Karpas-422 (cell line): ENCODE measurements around the gene F8. TPM values are rescaled to one million over a fixed set of nuclear protein-coding genes. Genes with fewer than 3 reads are reported as not detected.
"Not testable (repeated sequence)": the region's sequence is repeated elsewhere in the genome, so short reads cannot be mapped to it uniquely, and the experiment has no call there.

Experiments used
- DNase-seq: peaks from one replicate; pipeline ENCODE4 v3.0.0-alpha.2; 2015
- H2AFZ ChIP-seq: fragments of 200-600 bp; sonication (generic); 2 replicates; pipeline ENCODE4 v1.6.1; 2014; ENCODE audit warnings: antibody characterized with exemption, low read length, mixed read lengths
- H3K27ac ChIP-seq: fragments of 200-600 bp; sonication (generic); 2 replicates; pipeline ENCODE4 v1.5.1; 2014; ENCODE audit warnings: mild to moderate bottlenecking, low read length, moderate library complexity
- H3K27me3 ChIP-seq: fragments of 200-600 bp; sonication (generic); 2 replicates; pipeline ENCODE4 v1.6.1; 2014; ENCODE audit warnings: low read length, mixed read lengths
- H3K36me3 ChIP-seq: fragments of 200-600 bp; sonication (generic); 2 replicates; pipeline ENCODE4 v1.6.1; 2014; ENCODE audit warnings: low read length, mixed read lengths; ENCODE audit not compliant: insufficient read depth
- H3K4me1 ChIP-seq: fragments of 200-600 bp; sonication (generic); 2 replicates; pipeline ENCODE4 v1.6.1; 2014; ENCODE audit warnings: mild to moderate bottlenecking, low read length, mixed read lengths
- H3K4me2 ChIP-seq: fragments of 200-600 bp; sonication (generic); 2 replicates; pipeline ENCODE4 v1.6.1; 2014; ENCODE audit warnings: low read length, low read depth, mild to moderate bottlenecking; ENCODE audit not compliant: poor library complexity, severe bottlenecking
- H3K4me3 ChIP-seq: fragments of 200-600 bp; sonication (generic); 2 replicates; pipeline ENCODE4 v1.5.1; 2014; ENCODE audit warnings: mild to moderate bottlenecking, antibody characterized with exemption, low read length, mixed read lengths
- H3K79me2 ChIP-seq: fragments of 200-600 bp; sonication (generic); 2 replicates; pipeline ENCODE4 v1.6.1; 2014; ENCODE audit warnings: mild to moderate bottlenecking, low read length, mixed read lengths
- H3K9ac ChIP-seq: fragments of 200-600 bp; sonication (generic); 2 replicates; pipeline ENCODE4 v1.6.0; 2014; ENCODE audit warnings: low read length
- H3K9me2 ChIP-seq: fragments of 200-600 bp; sonication (generic), shearing (Covaris generic); replicated peaks from 2 replicates; pipeline ENCODE4 v1.6.0; 2014; ENCODE audit warnings: mild to moderate bottlenecking, low read length, moderate library complexity; ENCODE audit not compliant: insufficient read depth
- H3K9me3 ChIP-seq: fragments of 300-700, 200-600 bp; sonication (generic); 2 replicates; pipeline ENCODE4 v1.6.1; 2014; ENCODE audit warnings: low read length, mixed read lengths
- H4K20me1 ChIP-seq: fragments of 200-600 bp; sonication (generic); 2 replicates; pipeline ENCODE4 v1.6.1; 2014; ENCODE audit warnings: mild to moderate bottlenecking, antibody characterized with exemption, low read length, low read depth; ENCODE audit not compliant: insufficient read depth
- total RNA-seq: library from RNA; depleted of rRNA; stranded (reverse); fragments of >200 nt; shearing (Covaris generic); gene quantifications from 2 replicates; pipeline ENCODE4 v1.2.3, GENCODE V29; 2014; ENCODE audit warnings: low replicate concordance

Gene F8
- total RNA-seq, 1 experiment from 2014 or later = 4.1 TPM

GRCh38 chrX:154967603-154968002, 54.9 kb downstream of the F8 start:
- no peak overlapping the region for H2AFZ ChIP-seq
- no peaks in the 10 kb centered on the region for H3K9me3 ChIP-seq
- H3K4me1 ChIP-seq = no peaks in the 10 kb centered on the region
- H3K36me3 ChIP-seq = no peaks in the 10 kb centered on the region
- H3K27ac ChIP-seq = no peak overlapping the region
- no peaks in the 10 kb centered on the region for H3K79me2 ChIP-seq
- DNase-seq = no peak
- no peaks in the 10 kb centered on the region for H4K20me1 ChIP-seq
- H3K4me2 ChIP-seq = no peak overlapping the region
- no peak overlapping the region for H3K4me3 ChIP-seq
- H3K27me3 ChIP-seq = no peaks in the 10 kb centered on the region
- no peak overlapping the region for H3K9ac ChIP-seq
- no peaks in the 10 kb centered on the region for H3K9me2 ChIP-seq

- Histone ChIP-seq H3K27me3 (no peaks in the 10 kb centered on the region), H2AFZ (no peak overlapping the region), H3K9me3 (no peaks in the 10 kb centered on the region), H3K27ac (no peak overlapping the region), H3K4me1 (no peaks in the 10 kb centered on the region), H3K79me2 (no peaks in the 10 kb centered on the region), H4K20me1 (no peaks in the 10 kb centered on the region), H3K36me3 (no peaks in the 10 kb centered on the region), H3K9me2 (no peaks in the 10 kb centered on the region), H3K4me2 (no peak overlapping the region), H3K4me3 (no peak overlapping the region), H3K9ac (no peak overlapping the region)
- DNase-seq = no peak
Observed at GRCh38 chrX:154961947-154962346, 60.6 kb downstream of the F8 start.

GRCh38 chrX:154955799-154956198, 66.7 kb downstream of the F8 start:
- H3K9me2 ChIP-seq, H3K9me3 ChIP-seq, H3K79me2 ChIP-seq, H3K4me1 ChIP-seq, H3K4me3 ChIP-seq, H3K4me2 ChIP-seq, H4K20me1 ChIP-seq, H3K27ac ChIP-seq, H3K36me3 ChIP-seq, H3K9ac ChIP-seq, H3K27me3 ChIP-seq, H2AFZ ChIP-seq, DNase-seq: not testable (repeated sequence)

DNA sequence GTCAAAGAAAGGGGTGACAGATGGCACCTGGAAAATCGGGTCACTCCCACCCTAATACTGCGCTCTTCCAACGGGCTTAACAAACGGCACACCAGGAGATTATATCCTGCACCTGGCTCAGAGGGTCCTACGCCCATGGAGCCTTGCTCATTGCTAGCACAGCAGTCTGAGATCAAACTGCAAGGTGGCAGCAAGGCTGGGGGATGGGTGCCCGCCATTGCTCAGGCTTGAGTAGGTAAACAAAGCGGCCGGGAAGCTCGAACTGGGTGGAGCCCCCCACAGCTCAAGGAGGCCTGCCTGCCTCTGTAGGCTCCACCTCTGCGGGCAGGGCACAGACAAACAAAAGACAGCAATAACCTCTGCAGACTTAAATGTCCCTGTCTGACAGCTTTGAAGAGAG, 83.3 kb downstream of the F8 start:
- not testable (repeated sequence) for H3K27me3 ChIP-seq, H3K27ac ChIP-seq, H3K9me3 ChIP-seq, H3K4me1 ChIP-seq, H4K20me1 ChIP-seq, H3K79me2 ChIP-seq, H3K9ac ChIP-seq, H3K9me2 ChIP-seq, DNase-seq, H3K4me2 ChIP-seq, H3K4me3 ChIP-seq, H3K36me3 ChIP-seq, H2AFZ ChIP-seq

GRCh38 chrX:154924771-154925170, 97.8 kb downstream of the F8 start:
- H3K9me2 ChIP-seq, H3K27ac ChIP-seq, H3K4me3 ChIP-seq, H4K20me1 ChIP-seq, H3K27me3 ChIP-seq, DNase-seq, H3K79me2 ChIP-seq, H3K4me2 ChIP-seq, H3K9me3 ChIP-seq, H3K36me3 ChIP-seq, H3K9ac ChIP-seq, H2AFZ ChIP-seq, H3K4me1 ChIP-seq: not testable (repeated sequence)

GRCh38 chrX:154918060-154918483, 104.5 kb downstream of the F8 start:
- peak overlapping the region; percentile 41 for H3K4me3 ChIP-seq
- no peaks in the 10 kb centered on the region for H3K9me2 ChIP-seq
- H3K27me3 ChIP-seq = no peaks in the 10 kb centered on the region
- peak overlapping the region; percentile 64; the same call in 1 of the 2 replicates for H2AFZ ChIP-seq
- H3K9ac ChIP-seq = peak overlapping the region; percentile 40; the same call in 1 of the 2 replicates
- DNase-seq = peak; percentile 76
- H3K4me1 ChIP-seq = peaks cover 3% of the 10 kb centered on the region; the same call in 1 of the 2 replicates
- no peaks in the 10 kb centered on the region for H4K20me1 ChIP-seq
- H3K9me3 ChIP-seq = no peaks in the 10 kb centered on the region
- H3K27ac ChIP-seq = no peak overlapping the region
- no peaks in the 10 kb centered on the region for H3K79me2 ChIP-seq
- H3K36me3 ChIP-seq = no peaks in the 10 kb centered on the region
- peak overlapping the region; percentile 41 for H3K4me2 ChIP-seq

- Histone ChIP-seq H3K9me3 (no peaks in the 10 kb centered on the region), H2AFZ (no peak overlapping the region), H3K4me2 (no peak overlapping the region), H3K9ac (no peak overlapping the region), H4K20me1 (no peaks in the 10 kb centered on the region), H3K27ac (no peak overlapping the region), H3K4me1 (peaks cover 3% of the 10 kb centered on the region; the same call in 1 of the 2 replicates), H3K36me3 (no peaks in the 10 kb centered on the region), H3K27me3 (no peaks in the 10 kb centered on the region), H3K79me2 (no peaks in the 10 kb centered on the region), H3K4me3 (no peak overlapping the region), H3K9me2 (no peaks in the 10 kb centered on the region)
- DNase-seq = no peak
Observed at GRCh38 chrX:154914052-154914451, 108.5 kb downstream of the F8 start.

- H3K9me2 ChIP-seq, H3K4me1 ChIP-seq: not testable (repeated sequence)
Observed at GRCh38 chrX:154910528-154910927, 112.0 kb downstream of the F8 start.

GRCh38 chrX:154910048-154910447, 112.5 kb downstream of the F8 start:
- H3K9ac ChIP-seq, H3K9me2 ChIP-seq, H3K4me3 ChIP-seq, H3K27ac ChIP-seq, DNase-seq, H4K20me1 ChIP-seq, H2AFZ ChIP-seq, H3K4me2 ChIP-seq, H3K36me3 ChIP-seq, H3K79me2 ChIP-seq, H3K4me1 ChIP-seq, H3K9me3 ChIP-seq, H3K27me3 ChIP-seq: not testable (repeated sequence)

More at GRCh38 chrX:154910528-154910927, 112.0 kb downstream of the F8 start:
- H3K36me3 ChIP-seq, DNase-seq, H3K27me3 ChIP-seq, H4K20me1 ChIP-seq, H3K4me2 ChIP-seq, H3K27ac ChIP-seq, H3K9ac ChIP-seq, H2AFZ ChIP-seq, H3K4me3 ChIP-seq, H3K79me2 ChIP-seq, H3K9me3 ChIP-seq: not testable (repeated sequence)
